IgD-negative memory B cell (primary cell): ENCODE results near the gene COL5A1. TPM values are rescaled to one million over a fixed set of nuclear protein-coding genes. Genes with fewer than 3 reads are reported as not detected.
A peak's percentile ranks its signal among the peaks of the same experiment; 100 is the strongest.
"Not testable (repeated sequence)": the region's sequence is repeated elsewhere in the genome, so short reads cannot be mapped to it uniquely, and the experiment has no call there.

Experiments
- H3K27ac Mint-ChIP-seq, 3 donors: one replicate each; pipeline ENCODE4 v1.8.0; 2020 to 2022; ENCODE audit warnings: mild to moderate bottlenecking in 3 of 3, mixed read lengths in 3 of 3, moderate library complexity in 1 of 3
- H3K27me3 Mint-ChIP-seq: one replicate; pipeline ENCODE4 v1.8.0; 2021; ENCODE audit warnings: mixed read lengths
- H3K36me3 Mint-ChIP-seq: one replicate; pipeline ENCODE4 v1.8.0; 2020; ENCODE audit warnings: mild to moderate bottlenecking, mixed read lengths
- H3K4me1 Mint-ChIP-seq, 3 donors: one replicate each; pipeline ENCODE4 v1.8.0; 2020 to 2022; ENCODE audit warnings: mixed read lengths in 3 of 3, mild to moderate bottlenecking in 1 of 3
- H3K4me3 Mint-ChIP-seq, 4 donors: one replicate each; pipeline ENCODE4 v1.8.0; 2020 to 2022; ENCODE audit warnings: mild to moderate bottlenecking in 4 of 4, mixed read lengths in 4 of 4, moderate library complexity in 3 of 4
- H3K9me3 Mint-ChIP-seq, 3 donors: one replicate each; pipeline ENCODE4 v1.8.0; 2020 to 2021; ENCODE audit warnings: mixed read lengths in 3 of 3, mild to moderate bottlenecking in 1 of 3
- polyA plus RNA-seq: library from polyadenylated mRNA; unstranded; fragments of 300-500 nt; fragmentation: Illumina TruSeq; gene quantifications from one replicate; pipeline ENCODE4 v1.2.3, GENCODE V29; 2021

Gene COL5A1
- polyA plus RNA-seq, 1 donor from 2014 or later = not detected

DNA sequence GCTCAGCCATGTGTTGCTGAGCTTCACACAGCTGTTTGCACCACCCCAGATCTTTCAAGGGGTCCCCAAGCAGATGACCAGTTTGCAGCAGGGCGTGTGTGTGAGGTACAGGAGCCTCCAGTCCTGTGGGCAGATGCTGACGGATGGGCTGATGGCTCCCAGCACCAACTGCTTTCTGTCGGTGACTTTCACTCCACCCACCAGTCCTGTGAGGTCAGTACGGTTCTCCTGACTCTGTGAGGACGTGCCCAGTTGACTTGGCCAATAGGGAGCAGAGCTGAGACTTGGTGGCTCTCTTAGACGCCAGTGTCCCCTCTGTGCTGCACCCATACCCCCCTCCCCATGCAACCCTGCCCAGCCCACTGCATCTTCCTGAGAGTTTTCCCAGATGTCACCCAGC, 19.7 kb downstream of the COL5A1 start:
- H3K36me3 Mint-ChIP-seq = no peaks in the 10 kb centered on the region
- no peak overlapping the region for H3K27ac Mint-ChIP-seq
- no peak overlapping the region for H3K4me3 Mint-ChIP-seq
- peaks cover 4 to 14% (median 14%) of the 10 kb centered on the region in 3 donors for H3K9me3 Mint-ChIP-seq
- peaks cover 10% of the 10 kb centered on the region for H3K27me3 Mint-ChIP-seq
- no peaks in the 10 kb centered on the region for H3K4me1 Mint-ChIP-seq

DNA sequence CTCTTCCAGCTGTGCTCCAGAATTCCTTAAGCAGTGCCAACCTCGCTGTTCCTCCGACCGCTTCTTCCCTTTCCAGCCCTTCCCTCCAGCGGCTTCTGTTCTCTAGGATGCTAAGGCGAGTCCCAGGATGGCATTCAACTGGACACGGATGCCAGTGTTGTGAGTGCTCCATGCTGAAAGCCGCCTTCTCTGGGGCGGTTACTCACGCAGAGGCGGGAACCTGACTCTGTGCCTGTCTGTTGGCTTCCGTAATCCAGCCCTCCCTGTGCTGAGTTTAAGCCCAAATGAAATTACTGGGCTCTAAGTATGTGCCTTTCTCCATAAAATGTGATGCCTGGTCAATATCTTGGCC, 20.2 kb downstream of the COL5A1 start:
- Mint-ChIP-seq H3K9me3 (peaks cover 4 to 14% (median 14%) of the 10 kb centered on the region in 3 donors), H3K4me3 (peak overlapping the region in 1 of 4 donors; percentile 28), H3K4me1 (no peaks in the 10 kb centered on the region), H3K27me3 (peaks cover 13% of the 10 kb centered on the region), H3K36me3 (no peaks in the 10 kb centered on the region), H3K27ac (no peak overlapping the region)

DNA sequence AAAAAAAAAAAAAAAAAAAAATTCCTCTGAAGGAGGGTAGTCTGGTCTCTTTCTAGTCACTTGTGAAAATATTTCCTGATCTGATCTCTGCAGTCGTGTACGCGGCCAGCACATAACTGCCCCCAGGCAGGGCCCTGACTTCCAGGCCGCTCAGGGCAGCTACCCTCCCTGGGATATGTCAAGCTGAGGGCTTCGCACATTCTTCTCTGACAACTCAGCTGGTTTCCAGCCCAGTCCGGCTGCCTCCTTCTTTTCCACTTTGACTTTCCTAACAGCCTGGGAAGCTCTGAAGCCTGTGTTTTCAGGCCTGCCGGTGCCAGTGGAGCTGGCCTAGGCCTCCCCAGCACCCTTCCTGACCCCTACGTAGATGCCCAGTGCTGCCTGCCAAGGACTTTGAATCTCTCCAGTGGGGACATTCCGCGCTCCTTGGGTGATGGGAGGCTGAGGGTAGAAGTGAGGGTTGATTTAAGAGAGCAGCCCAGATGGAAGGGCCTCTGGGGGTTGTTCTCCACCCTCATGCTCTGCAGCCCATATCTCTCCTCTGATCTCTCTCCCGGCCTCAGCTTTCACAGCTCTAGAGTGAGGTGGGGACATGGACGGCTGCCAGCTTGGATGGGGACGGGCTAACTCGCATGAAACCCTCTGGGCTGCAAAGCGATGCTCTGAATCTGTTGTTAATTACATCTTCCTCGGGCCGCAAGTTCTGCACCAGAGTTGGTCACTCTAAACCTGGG, 20.7 kb downstream of the COL5A1 start:
- Mint-ChIP-seq H3K4me1 (no peaks in the 10 kb centered on the region), H3K9me3 (peaks cover 4 to 14% (median 14%) of the 10 kb centered on the region in 3 donors), H3K27ac (peak overlapping the region in 1 of 3 donors; percentile 67), H3K36me3 (no peaks in the 10 kb centered on the region), H3K4me3 (no peak overlapping the region), H3K27me3 (peaks cover 13% of the 10 kb centered on the region)

DNA sequence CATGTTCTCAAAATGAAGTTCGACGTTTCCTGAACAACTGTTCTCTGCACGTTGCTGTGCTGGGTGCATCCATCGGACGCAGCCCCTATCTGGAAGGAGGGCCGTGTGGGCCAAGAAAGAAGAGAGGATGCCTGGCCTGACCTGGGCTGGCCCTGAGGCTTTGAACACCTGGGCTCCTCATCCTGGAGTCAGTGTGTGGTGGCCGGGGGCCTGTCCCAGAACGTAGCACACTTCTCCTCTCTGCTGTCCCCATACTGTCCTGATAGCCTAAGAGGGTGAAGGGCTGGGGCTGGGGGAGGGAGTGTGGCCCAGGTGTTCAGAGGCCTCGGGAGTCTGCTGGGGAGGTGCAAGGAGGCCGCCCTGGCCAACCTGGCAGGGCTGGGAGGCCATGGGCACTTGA, 21.5 kb downstream of the COL5A1 start:
- H3K27ac Mint-ChIP-seq = no peak overlapping the region
- H3K27me3 Mint-ChIP-seq = peaks cover 13% of the 10 kb centered on the region
- H3K4me1 Mint-ChIP-seq = no peaks in the 10 kb centered on the region
- peaks cover 4 to 15% (median 14%) of the 10 kb centered on the region in 3 donors for H3K9me3 Mint-ChIP-seq
- no peak overlapping the region for H3K4me3 Mint-ChIP-seq
- no peaks in the 10 kb centered on the region for H3K36me3 Mint-ChIP-seq

DNA sequence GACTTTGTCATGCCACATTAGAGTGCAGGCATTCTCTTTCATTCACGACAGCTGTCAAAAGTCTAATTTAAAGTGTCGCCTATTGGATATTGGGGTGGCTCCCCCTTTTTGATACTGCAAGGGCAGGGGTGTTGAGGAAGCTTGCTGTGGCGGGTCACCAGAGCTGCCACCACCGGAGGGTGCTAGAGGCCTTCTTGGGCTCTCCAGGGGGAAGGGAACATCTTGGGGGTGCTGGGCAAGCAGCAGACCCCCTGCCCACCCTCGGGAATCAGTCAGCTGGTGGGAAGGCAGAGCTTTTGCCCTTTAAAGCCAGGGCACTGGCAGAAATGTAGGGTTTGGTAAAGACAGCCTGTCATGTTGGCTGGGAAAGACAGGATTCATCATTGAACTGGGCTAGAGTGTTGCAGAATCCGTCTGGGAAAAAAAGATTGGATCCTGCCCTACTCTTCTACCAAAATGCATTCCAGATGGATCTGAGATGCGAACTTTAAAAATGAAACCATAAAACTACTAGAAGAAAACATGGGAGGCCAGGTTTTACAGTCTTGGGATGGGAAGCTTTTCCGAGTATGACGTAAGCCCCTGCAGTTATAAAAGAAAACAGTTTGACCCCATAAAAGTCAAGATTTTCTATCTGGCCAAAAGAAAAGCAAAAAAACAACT, 22.3 kb downstream of the COL5A1 start:
- H3K27ac Mint-ChIP-seq = no peak overlapping the region
- H3K4me1 Mint-ChIP-seq = no peaks in the 10 kb centered on the region
- peaks cover 13% of the 10 kb centered on the region for H3K27me3 Mint-ChIP-seq
- H3K9me3 Mint-ChIP-seq = peaks cover 5 to 16% (median 14%) of the 10 kb centered on the region in 3 donors
- H3K4me3 Mint-ChIP-seq = no peak overlapping the region
- no peaks in the 10 kb centered on the region for H3K36me3 Mint-ChIP-seq

DNA sequence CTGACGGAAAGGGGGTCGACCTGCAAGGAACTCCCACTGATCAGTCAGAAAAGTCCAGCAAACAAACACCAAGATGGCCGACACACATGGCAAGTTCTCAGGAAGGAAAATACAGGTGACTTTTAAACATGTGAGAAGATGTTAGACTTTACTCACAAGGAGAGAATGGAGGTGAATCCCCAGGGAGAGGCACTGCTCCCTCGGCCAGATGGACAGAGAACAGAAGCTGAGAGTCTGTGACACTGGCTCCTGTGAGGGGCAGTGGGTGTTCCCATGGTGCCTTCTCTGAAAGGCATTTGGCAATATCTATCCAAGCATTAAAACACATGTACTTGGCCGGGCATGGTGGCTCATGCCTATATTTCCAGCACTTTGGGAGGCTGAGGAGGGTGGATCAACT, 22.8 kb downstream of the COL5A1 start:
- no peak overlapping the region for H3K27ac Mint-ChIP-seq
- H3K4me3 Mint-ChIP-seq = no peak overlapping the region
- peaks cover 15% of the 10 kb centered on the region for H3K27me3 Mint-ChIP-seq
- H3K4me1 Mint-ChIP-seq = no peaks in the 10 kb centered on the region
- H3K9me3 Mint-ChIP-seq = peaks cover 6 to 16% (median 14%) of the 10 kb centered on the region in 3 donors
- H3K36me3 Mint-ChIP-seq = no peaks in the 10 kb centered on the region

DNA sequence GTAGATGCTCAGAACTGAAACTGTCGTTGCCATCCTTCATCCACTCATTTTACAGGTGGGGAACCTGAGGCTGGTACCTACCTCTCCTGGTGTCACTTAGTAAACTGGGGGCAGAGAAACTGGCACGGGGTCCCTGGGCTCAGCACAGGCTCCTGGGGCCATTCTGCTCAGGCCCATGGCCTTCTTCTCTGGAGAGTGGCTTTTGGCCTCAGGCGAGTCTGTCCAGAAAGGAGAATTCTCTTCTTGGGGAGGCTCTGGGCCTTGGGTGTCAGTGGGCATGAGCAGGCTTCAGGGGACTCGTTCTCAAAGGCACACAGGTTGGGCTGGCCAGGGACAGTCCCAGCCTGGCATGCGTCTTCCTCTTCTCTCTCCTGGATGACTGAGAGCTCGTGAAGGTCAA, 24.6 kb downstream of the COL5A1 start:
- Mint-ChIP-seq H3K36me3 (no peaks in the 10 kb centered on the region), H3K4me1 (no peaks in the 10 kb centered on the region), H3K27ac (no peak overlapping the region), H3K9me3 (peaks cover 3 to 13% (median 10%) of the 10 kb centered on the region in 3 donors), H3K4me3 (no peak overlapping the region), H3K27me3 (peaks cover 15% of the 10 kb centered on the region)

DNA sequence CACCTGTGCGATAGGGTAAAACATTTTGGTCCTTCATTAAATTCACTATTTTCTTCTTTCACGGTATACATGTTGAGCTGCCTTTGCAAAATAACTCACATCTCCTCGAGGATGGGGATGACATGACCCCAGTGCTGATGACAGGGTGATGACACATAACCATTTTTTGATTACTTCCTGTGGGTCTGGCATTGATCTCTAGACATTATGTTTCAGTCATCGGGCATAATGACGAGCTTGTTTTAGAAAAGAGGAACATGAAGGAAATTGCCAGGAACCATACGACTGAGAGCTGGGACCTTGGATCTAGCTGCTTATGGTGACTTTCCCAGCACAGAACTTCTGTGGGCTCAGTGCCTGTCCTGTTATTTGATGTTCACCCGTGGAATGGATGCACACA, 25.2 kb downstream of the COL5A1 start:
- Mint-ChIP-seq H3K27me3 (peaks cover 15% of the 10 kb centered on the region), H3K9me3 (peaks cover 3 to 9% (median 4%) of the 10 kb centered on the region in 3 donors), H3K4me3 (no peak overlapping the region), H3K27ac (no peak overlapping the region), H3K4me1 (no peaks in the 10 kb centered on the region), H3K36me3 (no peaks in the 10 kb centered on the region)

DNA sequence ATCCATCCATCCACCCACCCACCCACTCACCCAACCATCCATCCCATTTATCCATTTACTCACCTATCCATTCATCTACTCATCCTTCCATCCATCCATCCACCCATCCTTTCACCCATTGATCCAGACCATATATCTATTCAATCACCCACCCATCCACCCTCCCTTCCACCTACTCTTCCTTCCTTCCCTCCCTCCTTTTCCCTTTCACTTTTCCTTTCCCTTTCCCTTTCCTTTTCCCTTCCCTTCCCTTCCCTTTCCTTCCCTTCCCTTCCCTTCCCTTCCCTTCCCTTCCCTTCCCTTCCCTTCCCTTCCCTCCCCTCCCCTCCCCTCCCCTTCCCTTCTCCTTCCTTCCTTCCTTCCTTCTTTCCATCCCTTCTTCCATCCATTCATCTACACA, 27.4 kb downstream of the COL5A1 start:
- H3K4me1 Mint-ChIP-seq, H3K27ac Mint-ChIP-seq, H3K9me3 Mint-ChIP-seq, H3K36me3 Mint-ChIP-seq, H3K4me3 Mint-ChIP-seq: not testable (repeated sequence)
- peaks cover 12% of the 10 kb centered on the region for H3K27me3 Mint-ChIP-seq

DNA sequence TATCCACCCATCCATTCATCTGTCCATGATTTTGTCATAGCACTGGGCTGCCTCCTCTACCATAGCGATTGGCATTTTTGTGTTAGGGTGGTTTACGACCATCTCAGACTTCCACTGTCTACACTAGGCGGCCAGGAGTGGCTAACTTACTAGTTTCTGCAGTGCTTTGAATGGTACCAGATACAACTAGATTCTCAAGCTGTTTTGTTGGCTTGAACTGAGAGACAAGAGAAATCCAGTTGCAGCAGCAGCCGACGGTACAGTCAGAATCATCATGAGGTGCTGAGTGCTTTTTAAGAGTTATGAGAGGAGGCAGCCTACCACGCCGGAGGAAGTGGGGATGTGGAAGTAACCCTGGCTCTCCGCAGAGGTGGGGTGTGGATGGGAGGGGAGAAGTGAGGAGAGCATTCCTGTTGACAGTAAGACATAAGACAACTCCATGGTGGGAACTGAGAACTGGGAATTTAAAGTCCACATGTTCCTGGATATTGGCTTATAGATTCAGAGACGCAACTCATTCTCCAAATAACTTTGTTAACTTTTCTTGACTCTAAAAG, 27.9 kb downstream of the COL5A1 start:
- H3K4me3 Mint-ChIP-seq = no peak overlapping the region
- peaks cover 12% of the 10 kb centered on the region for H3K27me3 Mint-ChIP-seq
- H3K27ac Mint-ChIP-seq = no peak overlapping the region
- peaks cover 2 to 6% (median 3%) of the 10 kb centered on the region in 3 donors for H3K9me3 Mint-ChIP-seq
- no peaks in the 10 kb centered on the region for H3K4me1 Mint-ChIP-seq
- no peaks in the 10 kb centered on the region for H3K36me3 Mint-ChIP-seq

DNA sequence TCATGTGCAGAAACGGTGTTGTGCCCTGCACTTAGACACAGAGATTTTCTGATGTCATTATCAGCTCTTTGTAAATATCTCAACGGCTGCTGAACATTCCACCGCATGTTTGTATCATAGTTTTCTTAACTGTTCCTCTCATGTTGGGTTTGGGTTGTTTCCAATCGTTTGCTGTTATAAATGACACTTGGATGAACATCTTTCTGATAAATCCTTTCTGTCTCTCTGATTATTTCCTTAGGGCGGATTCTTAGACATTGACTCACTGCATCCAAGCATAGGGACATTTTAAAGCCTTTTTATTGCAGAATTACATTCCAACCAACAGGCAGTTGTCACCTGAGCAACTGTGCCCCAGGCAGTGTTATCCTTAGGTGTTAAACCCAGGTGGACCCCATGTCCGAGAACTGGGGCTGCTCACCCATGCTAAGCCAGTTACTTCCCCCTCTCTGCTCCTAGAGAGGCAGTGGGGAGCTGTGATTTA, 28.5 kb downstream of the COL5A1 start:
- H3K4me3 Mint-ChIP-seq = no peak overlapping the region
- no peaks in the 10 kb centered on the region for H3K36me3 Mint-ChIP-seq
- H3K27me3 Mint-ChIP-seq = peaks cover 11% of the 10 kb centered on the region
- peaks cover 2 to 6% (median 3%) of the 10 kb centered on the region in 3 donors for H3K9me3 Mint-ChIP-seq
- no peak overlapping the region for H3K27ac Mint-ChIP-seq
- no peaks in the 10 kb centered on the region for H3K4me1 Mint-ChIP-seq

DNA sequence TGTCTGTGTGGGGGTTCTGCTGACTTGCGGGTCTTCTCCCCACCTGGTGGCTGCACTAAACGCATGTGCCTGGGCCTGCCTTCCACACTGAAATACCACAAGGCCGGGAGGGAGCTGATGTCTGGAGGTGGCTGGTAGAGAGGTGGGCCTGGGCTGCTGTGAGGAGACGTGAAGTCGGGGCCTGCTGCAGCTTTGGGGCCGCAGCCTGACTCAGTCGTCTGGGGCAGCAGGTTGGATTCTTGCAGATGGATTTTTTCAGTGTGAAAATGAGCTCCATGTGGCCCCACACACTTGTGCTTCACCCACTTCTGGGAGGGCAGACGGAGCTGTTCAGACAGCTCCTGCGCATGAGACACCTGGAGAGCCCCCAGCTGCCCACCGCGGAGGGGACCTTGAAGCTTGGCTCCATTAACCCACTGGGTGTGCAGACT, 29.3 kb downstream of the COL5A1 start:
- Mint-ChIP-seq H3K27me3 (peaks cover 7% of the 10 kb centered on the region), H3K27ac (no peak overlapping the region), H3K36me3 (no peaks in the 10 kb centered on the region), H3K4me3 (no peak overlapping the region), H3K4me1 (no peaks in the 10 kb centered on the region), H3K9me3 (peaks cover 4 to 9% (median 6%) of the 10 kb centered on the region in 3 donors)

DNA sequence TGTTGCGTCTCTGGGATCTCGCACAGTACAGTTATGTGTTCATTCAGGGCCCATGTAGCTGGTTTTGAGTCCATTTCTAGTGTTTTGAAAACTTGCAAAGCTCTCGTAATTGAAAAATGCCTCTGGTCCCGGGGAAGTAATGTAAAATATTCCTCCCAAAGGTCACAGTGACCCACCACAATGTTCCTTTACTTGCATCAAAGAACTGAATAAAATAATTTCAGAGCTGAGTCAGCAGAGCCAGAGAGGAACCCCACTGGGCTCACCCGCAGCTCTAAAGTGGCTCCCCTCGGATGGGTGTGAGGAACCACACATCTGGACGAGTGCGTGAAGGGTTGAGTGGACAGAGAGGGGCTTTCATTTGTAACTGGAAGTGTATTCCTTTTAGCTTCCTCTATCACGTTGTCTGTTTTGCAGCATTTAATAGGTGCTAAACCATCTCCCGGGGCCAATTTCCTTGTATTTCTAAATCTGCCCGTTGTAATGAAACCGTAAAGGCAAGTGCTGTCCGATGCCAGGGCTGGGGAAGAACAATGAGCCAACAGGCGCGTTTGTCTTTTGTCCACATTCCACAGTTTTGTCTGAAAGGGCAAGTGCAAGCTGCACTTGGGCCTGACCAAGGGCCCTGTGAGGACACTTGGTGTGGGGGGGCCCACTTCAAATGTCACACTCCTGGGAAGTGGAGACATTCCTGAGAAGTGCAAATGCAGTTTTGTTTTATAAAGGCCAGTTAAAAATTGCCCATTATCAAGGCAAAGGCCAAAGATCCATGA, 29.9 kb downstream of the COL5A1 start:
- H3K4me3 Mint-ChIP-seq = no peak overlapping the region

DNA sequence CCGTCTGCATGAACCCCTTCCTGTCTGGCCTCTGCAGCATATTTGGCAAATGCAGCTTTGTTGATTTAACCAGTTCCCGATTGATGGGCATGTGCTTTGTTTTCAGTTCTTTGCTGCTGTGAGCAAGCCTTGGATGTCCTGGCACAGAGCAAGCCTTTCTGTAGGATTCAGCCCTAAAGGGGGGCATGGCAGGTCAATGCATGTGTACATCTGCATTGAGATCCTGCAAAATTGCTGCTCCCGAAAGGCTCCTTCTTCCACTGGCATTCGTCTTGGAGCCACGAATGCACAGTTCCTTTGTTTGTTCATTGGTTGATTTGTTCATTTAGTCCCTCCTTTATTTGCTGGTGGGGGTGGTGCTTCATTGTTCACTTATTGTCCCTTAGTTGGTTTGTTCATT, 34.8 kb downstream of the COL5A1 start:
- no peak overlapping the region for H3K4me3 Mint-ChIP-seq
- H3K27me3 Mint-ChIP-seq = no peaks in the 10 kb centered on the region
- no peaks in the 10 kb centered on the region for H3K36me3 Mint-ChIP-seq
- no peaks in the 10 kb centered on the region for H3K4me1 Mint-ChIP-seq
- peaks cover 2 to 19% (median 3%) of the 10 kb centered on the region in 3 donors for H3K9me3 Mint-ChIP-seq
- no peak overlapping the region for H3K27ac Mint-ChIP-seq

More for the DNA sequence above, 29.9 kb downstream of the COL5A1 start:
- peaks cover 4 to 16% (median 6%) of the 10 kb centered on the region in 3 donors for H3K9me3 Mint-ChIP-seq
- no peaks in the 10 kb centered on the region for H3K36me3 Mint-ChIP-seq
- peaks cover 5% of the 10 kb centered on the region for H3K27me3 Mint-ChIP-seq
- no peaks in the 10 kb centered on the region for H3K4me1 Mint-ChIP-seq
- H3K27ac Mint-ChIP-seq = no peak overlapping the region

DNA sequence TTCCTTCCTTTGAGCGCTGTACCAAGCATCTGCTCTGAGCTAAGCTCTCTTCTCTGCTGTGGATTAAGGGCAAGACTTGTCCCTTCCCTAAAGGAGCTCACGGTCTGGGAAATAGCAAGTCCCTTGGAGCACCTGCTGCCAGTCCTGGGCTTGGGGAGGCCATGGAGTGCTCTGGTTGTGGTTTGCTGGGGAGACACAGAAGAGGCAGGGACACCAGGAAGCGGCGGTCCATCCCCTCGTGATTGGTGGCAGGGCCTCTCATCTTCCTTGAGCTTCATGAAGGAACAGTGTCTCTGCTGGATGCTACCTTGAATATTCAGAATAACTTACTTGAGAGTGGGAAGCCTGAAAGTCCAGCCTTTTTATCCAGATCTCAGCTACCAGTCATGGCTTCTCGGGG, 35.3 kb downstream of the COL5A1 start:
- no peaks in the 10 kb centered on the region for H3K4me1 Mint-ChIP-seq
- no peaks in the 10 kb centered on the region for H3K27me3 Mint-ChIP-seq
- H3K9me3 Mint-ChIP-seq = peaks cover 2 to 19% (median 3%) of the 10 kb centered on the region in 3 donors
- no peaks in the 10 kb centered on the region for H3K36me3 Mint-ChIP-seq
- no peak overlapping the region for H3K4me3 Mint-ChIP-seq
- H3K27ac Mint-ChIP-seq = no peak overlapping the region
